Measurements from ENCODE around the gene LNP1. TPM values are rescaled to one million over a fixed set of nuclear protein-coding genes. Genes with fewer than 3 reads are reported as not detected.
"Not testable (repeated sequence)": the region's sequence is repeated elsewhere in the genome, so short reads cannot be mapped to it uniquely, and the experiment has no call there.

LNP1 gene
- total RNA-seq, 1 donor from 2014 or later: 2.4 TPM

DNA sequence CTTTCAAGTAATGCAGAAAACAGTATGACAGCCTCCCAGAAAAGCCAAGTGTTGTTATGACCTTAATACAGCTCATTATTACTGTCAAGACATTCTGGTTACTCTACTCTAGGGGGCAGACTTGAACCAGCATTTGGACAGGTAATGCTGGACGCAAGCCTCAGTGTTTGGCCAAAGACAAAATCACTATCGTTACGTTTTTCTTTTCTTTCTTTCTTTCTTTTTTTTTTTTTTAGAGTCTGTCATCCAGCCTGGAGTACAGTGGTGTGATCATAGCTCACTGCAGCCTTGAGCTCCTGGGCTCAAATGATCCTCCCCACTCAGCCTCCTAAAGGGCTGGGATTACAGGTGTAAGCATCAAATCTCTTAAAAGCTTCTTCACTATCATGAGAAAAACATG is 61.7 kb downstream of the LNP1 start:
- no peak for DNase-seq (ENCODE audit: missing footprints)
- peak; percentile 68 for ATAC-seq
- intact Hi-C loops (cut with DNase I): loop anchor here (1.0 kb wide), 1 partner anchor 128 kb away; no protein-coding TSS in a partner anchor

DNA sequence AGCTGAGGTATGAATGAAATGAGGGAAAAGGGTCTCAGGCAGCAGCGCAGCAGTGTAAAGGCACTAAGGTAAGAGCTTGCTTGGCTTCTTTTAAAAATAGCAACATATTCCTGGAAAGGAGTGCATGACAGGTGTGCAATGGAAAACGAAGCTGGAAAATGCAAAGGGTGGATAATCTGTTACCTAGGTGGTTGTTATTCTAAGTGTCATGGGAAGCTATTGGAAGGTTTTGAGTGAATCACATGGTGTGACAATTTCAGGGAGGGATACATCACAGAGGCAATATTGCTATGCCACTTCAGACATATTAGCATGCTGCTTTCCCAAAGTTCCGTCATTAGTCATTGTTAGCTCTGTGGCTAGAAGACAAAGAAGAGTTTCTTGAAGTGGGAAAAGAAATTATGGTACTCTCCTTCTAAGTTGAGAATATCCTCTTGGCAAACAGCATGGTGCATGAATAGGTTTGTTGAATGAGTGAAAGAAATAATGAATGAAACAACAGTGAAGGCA is 62.4 kb downstream of the LNP1 start:
- DNase-seq (ENCODE audit: missing footprints) (no peak), ATAC-seq (no peak)
- intact Hi-C loops (cut with DNase I): loop anchor here (1.0 kb wide), 1 partner anchor 128 kb away; no protein-coding TSS in a partner anchor

DNA sequence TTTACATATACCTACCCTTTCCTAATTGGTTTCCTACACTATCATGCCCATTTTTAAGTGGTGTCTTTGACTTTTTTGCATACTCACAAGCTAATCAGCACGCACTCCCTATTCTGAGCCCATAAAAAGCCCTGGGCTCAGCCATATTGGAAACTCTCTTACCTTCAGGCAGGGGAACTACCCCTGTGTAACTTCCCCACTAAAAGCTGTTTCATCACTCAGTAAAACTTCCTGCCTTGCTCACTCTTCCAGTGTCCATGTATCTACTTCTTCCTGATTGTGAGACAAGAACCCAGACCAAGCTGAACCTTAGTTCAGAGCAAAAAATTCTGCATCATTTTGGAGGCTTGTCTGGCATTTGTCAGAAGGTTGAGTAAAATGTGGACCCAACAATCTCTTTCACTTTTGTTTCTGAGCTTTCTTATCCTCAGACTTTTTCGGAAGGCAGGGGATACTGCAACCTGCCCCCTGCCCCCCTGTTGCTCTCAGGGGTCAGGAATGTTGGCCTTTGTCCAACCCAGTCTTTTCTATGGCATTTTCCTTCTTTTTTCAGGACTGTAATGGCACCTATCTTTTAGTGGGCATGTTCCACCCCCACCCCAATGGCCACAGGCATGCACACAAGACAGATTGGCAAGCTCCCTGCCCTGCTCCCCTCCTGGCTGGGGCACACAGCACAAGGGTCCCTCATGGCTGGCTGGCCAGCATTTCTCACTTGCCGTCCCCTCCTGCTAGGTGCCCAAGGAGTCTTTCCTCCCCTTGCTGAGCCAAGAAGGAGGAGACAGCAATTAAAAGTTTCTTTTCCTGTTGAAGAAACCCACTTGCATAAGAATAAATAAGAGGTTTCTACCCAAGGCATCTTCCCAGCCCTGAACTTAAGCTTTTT is 64.8 kb downstream of the LNP1 start:
- ATAC-seq: no peak
- intact Hi-C loops (cut with DNase I): no loop called here
- no peak for DNase-seq (ENCODE audit: missing footprints)

DNA sequence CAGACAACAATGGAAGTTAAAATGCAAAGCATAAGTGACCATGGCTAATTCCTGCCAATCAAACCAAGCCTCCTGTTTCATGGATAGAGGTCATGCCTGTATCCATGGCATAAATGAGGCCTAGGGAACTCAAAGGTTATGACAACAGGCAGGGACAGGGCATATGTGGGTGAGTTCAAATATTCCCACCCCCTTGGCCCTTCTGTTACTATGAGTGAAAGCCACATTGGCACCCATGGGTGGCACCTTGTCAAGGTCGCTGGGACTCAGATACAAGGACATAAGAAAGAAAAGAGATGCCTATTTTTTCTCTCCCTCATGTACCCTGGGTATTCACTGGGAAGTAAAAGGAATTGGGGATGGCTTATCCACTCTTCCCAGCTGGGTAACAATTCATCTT is 65.8 kb downstream of the LNP1 start:
- intact Hi-C loops (cut with DNase I): no loop called here
- DNase-seq (ENCODE audit: missing footprints) (no peak), ATAC-seq (no peak)

DNA sequence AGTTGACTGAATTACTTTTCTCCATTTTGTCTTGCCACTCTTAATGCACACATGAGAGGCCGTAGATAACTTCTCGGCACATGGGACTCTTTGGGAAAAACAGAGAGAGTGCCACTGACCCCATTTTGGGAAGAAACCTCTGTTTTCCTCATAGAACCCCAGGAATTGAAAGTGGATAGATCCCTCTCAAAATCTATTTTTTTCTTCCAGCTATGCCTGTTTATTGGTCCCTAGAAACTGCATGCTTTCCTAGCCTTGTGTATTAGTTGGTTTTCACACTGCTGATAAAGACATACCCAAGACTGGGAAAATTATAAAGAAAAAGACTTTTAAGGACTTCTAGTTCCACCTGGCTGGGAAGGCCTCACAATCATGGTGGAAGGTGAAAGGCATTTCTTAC is 67.3 kb downstream of the LNP1 start:
- DNase-seq (ENCODE audit: missing footprints) (no peak), ATAC-seq (no peak)
- intact Hi-C loops (cut with DNase I): no loop called here

DNA sequence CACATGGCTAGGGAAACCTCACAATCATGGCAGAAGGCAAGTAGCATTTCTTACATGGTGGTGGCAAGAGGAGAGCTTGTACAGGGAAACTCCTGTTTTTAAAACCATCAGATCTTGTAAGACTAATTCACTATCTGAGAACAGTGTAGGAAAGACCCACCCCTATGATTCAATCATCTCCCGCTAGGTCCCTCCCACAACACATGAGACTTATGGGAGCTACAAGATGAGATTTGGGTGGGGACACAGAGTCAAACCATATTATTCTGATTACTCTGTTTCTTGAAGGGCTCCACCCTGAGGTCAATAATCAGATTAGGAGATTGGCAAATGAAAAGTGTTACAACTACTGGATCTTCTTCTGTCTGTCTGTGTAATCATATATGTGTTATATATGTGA is 69.6 kb downstream of the LNP1 start:
- no peak for DNase-seq (ENCODE audit: missing footprints)
- intact Hi-C loops (cut with DNase I): no loop called here
- ATAC-seq: no peak

DNA sequence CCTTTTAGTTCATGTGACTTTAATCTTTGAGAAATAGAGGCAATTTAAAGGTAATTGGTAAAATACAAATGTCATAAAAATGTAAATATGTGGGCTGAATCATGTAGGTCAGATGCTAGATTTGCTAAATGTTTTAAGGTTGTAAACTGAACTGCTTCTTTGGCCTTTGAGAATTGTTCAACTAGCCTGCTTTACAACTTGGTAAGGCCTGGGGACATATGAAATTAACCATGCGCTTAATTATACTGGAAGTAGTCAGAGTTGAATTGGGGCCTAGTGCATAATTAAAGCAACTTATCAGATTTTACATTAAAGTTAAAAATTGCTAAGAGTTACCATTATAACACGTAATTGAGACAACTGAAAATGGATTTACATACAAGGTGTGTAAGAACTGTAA is 70.1 kb downstream of the LNP1 start:
- no peak for ATAC-seq
- no peak for DNase-seq (ENCODE audit: missing footprints)

DNA sequence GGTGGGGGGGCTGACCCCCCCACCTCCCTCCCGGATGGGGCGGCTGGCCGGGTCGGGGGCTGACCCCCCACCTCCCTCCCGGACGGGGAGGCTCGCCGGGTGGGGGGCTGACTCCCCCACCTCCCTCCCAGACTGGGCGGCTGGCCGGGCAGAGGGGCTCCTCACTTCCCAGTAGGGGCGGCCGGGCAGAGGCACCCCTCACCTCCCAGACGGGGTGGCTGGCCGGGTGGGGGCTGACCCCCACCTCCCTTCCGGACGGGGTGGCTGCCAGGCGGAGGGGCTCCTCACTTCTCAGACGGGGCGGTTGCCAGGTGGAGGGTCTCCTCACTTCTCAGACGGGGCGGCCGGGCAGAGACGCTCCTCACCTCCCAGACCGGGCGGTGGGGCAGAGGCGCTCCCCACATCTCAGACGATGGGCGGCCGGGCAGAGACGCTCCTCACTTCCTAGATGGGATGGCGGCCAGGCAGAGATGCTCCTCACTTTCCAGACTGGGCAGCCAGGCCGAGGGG is 76.6 kb downstream of the LNP1 start:
- intact Hi-C loops (cut with DNase I); DNase-seq (ENCODE audit: missing footprints); ATAC-seq: not testable (repeated sequence)

More for the DNA sequence above, 70.1 kb downstream of the LNP1 start:
- intact Hi-C loops (cut with DNase I): no loop called here

DNA sequence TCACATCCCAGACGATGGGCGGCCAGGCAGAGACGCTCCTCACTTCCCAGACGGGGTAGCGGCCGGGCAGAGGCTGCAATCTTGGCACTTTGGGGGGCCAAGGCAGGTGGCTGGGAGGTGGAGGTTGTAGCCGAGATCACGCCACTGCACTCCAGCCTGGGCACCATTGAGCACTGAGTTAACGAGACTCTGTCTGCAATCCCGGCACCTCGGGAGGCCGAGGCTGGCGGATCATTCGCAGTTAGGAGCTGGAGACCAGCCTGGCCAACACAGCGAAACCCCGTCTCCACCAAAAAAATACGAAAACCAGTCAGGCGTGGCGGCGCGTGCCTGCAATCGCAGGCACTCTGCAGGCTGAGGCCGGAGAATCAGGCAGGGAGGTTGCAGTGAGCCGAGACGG is 77.2 kb downstream of the LNP1 start:
- ATAC-seq; intact Hi-C loops (cut with DNase I): not testable (repeated sequence)
- DNase-seq (ENCODE audit: missing footprints): peak; percentile 50

DNA sequence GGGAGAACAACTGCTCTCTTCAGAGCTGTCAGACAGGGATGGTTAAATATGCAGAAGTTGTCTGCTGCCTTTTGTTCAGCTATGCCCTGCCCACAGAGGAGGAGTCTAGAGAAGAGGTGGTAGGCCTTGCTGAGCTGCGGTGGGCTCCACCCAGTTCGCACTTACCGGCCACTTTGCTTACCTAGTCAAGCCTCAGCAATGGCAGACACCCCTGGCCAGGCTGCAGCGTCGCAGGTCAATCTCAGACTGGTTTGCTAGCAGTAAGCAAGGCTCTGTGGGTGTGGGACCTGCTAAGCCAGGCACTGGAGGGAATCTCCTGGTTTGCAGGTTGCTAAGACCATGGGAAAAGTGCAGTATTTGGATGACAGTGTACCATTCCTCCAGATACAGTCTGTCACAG is 78.7 kb downstream of the LNP1 start:
- ATAC-seq: no peak
- intact Hi-C loops (cut with DNase I): no loop called here
- DNase-seq (ENCODE audit: missing footprints): peak; percentile 43

DNA sequence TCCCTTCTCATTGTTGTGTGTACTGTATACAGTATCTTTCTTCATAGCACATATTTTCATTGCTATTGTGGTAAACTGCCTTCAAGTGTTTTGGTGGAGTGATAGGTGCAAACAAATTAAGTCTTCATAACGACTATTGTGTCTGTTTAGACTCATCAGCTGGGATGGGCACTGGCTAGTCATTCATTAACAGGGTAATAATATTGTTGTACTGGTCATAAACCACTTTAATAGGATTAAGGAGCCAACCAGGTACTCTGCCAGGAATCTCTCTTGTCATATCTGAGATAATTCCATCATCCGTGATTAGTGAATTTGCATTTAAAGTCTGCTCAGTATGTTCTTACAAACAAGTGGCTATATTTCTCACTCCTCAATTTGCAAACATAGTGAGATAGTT is 80.8 kb downstream of the LNP1 start:
- DNase-seq (ENCODE audit: missing footprints) (no peak), ATAC-seq (no peak)
- intact Hi-C loops (cut with DNase I): no loop called here

DNA sequence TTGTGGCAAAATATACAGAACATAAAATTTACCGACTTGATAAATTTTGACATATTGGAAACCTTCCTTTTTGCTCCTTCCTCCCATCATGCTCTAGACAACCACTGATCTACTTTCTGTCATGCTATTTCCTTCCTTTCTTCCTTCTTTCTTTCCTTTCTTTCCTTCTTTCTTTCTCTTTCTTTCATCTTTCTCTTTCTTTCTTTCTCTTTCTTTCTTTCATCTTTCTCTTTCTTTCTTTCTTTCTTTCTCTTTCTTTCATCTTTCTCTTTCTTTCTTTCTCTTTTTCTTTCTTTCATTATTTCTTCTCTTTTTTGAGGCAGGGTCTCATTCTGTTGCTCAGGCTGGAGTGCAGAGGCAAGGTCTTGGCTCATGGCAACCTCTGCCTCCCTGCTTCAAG is 82.2 kb downstream of the LNP1 start:
- intact Hi-C loops (cut with DNase I): no loop called here
- ATAC-seq: no peak
- no peak for DNase-seq (ENCODE audit: missing footprints)

DNA sequence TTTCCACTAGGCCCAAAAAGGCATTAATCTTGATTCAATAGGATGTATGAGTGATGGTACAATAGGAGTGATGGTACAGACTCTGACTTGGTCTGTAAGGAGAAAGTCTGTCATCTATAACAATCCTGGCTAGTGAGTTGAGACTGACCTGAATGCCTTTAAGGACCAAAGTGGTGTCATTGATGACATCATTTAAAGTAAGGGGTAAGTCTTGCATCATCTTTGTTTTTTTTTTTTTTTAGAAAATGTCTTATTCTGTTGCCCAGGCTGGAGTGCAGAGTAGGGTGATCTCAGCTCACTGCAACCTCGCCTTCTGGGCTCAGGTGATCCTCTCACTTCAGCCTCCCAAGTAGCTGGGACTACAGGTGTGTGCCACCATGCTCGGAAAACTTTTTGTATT is 85.5 kb downstream of the LNP1 start:
- DNase-seq (ENCODE audit: missing footprints) (no peak), ATAC-seq (no peak)
- intact Hi-C loops (cut with DNase I): no loop called here

DNA sequence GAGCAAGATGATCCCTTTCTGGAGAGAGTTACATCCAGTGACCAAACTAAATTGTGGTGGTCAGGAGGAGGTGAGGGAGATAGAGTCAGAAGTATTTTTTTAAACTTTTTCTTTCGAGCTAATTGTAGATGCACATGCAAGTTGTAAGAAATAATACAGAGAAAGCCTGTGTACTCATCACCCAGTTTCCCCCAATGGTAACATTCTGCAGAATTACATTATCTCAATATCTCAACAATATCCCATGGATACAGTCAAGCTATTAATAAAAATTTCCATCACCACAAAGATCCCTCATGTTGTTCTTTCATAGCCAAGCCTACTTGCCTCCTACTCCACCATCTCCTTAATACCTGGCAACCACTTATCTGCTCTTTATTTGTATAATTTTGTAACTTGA is 87.8 kb downstream of the LNP1 start:
- ATAC-seq: no peak
- intact Hi-C loops (cut with DNase I): no loop called here
- no peak for DNase-seq (ENCODE audit: missing footprints)

DNA sequence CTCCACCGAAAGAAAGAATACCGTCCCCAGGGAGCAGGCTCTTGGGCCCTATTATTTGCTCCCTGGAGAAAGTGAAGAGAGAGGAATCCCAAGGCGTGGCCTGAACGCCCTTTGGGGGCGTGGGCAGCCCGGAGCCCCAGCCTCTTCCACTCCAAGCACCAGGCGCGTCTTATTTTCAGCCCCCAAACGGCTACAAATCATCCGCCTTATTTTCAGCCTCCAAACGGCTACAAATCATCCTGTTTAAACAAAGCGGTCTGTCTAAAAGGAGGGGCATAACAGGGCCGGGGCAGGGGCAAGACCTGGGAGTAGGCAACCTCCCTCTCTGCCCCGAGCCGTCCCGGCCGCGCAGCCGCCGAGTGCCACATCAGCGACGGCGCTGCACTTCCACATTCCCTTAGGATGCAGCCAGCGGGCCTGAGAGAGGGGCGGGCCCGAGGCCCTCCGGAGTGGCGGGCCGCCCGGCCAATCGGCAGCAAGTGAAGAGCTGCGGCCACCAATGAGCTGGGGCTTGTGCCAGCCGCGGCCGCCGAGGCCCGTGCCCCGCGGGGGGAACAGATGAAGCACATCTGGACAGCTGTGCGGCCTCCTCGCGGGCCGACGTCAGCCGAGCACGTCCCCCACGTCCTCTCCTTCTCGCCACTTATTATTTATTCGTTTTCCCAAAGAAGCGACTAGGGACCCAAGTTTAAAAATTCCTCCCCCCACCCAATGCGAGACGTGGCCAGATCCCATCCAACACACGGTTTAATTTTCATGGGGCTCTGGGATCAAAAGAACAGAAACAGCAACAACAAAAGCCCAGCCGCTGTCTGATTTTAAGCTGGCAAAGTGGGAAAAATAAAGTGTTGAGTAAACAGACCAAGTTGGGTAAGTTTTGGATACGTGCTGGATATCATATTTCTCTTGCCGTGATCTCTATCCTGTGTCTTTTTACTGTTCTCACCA is 91.0 kb downstream of the LNP1 start, which contains the start of gene TMEM45A:
Gene TMEM45A (plus strand): TSS at position 561 of the 948 bp plus-strand sequence. CDS start 62,593 bp downstream, outside the sequence.
- intact Hi-C loops (cut with DNase I): loop anchor here (5.0 kb wide), 1 partner anchor 90 kb away; the partner anchor contains the start of genes LNP1 and TOMM70
- peak; percentile 97 for DNase-seq (ENCODE audit: missing footprints)
- ATAC-seq: peak; percentile 100

DNA sequence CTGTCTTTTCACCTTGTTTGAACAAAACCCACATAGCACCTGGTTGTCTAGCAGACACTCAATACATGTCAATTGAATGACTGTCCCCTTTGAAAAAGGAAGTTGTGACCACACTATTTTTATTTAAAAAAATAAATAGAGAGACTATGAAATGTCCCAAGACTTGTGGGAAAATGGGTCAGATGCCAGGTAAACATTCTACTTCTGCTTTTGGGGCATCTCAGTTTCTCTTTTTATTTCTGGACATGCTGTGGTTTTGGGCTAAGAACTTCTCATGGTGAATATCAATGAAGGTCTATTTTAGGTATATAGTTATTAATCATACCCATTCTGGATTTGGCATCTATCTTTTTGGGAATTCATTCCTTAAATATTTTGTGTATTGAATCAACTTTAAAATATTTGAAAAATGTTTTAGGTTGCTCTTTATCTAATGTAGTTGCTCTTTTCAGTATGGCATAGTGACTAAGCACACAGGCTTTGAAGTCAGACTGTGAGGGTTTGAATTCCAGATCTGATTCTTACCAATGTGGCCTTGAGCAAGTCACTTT is 95.4 kb downstream of the LNP1 start:
- DNase-seq (ENCODE audit: missing footprints) (no peak), ATAC-seq (no peak)
- intact Hi-C loops (cut with DNase I): no loop called here

DNA sequence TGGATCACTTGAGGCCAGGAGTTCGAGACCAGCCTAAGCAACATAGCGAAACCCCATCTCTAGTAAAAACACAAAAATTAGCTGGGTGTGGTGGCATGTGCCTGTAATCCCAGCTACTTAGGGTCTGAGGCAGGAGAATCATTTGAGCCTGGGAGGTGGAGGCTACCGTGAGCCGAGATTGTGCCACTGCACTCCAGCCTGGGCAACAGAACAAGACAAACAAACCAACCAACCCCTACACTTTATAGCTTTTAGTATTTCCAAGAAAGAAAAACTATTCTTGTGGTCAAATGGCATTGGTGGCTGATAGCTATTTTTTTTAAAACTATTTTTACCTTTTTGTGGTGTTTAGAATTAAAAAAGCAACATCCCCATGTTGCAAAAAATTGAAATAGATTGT is 98.3 kb downstream of the LNP1 start:
- ATAC-seq (no peak), DNase-seq (ENCODE audit: missing footprints) (no peak)
- intact Hi-C loops (cut with DNase I): no loop called here

DNA sequence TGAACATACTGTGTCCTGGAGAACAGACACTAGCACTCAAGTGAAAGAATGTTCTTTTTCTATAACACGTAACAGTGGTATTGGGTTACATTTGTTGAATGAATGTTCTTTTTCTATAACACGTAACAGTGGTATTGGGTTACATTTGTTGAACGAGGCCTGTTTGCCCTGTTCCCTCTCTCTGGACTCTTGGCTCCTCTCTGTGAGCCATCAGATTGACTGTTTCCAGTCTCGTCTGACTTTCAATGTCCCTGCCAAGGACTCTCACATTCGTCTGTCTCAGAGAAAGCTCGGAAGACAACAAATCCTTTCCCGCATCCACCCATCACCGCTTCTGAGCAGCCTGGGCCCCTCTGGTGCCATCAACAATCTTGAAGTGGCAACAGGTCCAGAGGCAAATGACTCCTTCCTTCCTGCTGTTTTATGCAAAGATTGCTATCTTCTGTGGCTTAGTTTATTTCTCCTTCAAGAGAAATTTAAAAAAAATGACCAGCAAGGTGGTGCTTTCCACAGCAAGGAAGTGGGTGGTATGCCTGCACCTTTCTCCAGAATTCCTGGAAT is 99.1 kb downstream of the LNP1 start:
- DNase-seq (ENCODE audit: missing footprints) (no peak), ATAC-seq (no peak)
- intact Hi-C loops (cut with DNase I): no loop called here

Data from Right ventricle myocardium inferior (tissue), 1 donor.